Measurements from ENCODE around the gene UTF1. TPM values are rescaled to one million over a fixed set of nuclear protein-coding genes. Genes with fewer than 3 reads are reported as not detected.

Gene UTF1
- total RNA-seq, 2 donors from 2014 or later, result not detected

- no peak for ATAC-seq (replicated peaks)
- H3K27ac Mint-ChIP-seq, result no peak overlapping the region
These were observed 19.4 kb upstream of the UTF1 start for GRCh38 chr10:133210398-133211140.

GRCh38 chr10:133211141-133211830 lies 18.7 kb upstream of the UTF1 start:
- Mint-ChIP-seq H3K27ac (no peak overlapping the region), H3K9me3 (no peaks in the 10 kb centered on the region)
- ATAC-seq (replicated peaks), result no peak

More at GRCh38 chr10:133210398-133211140, 19.4 kb upstream of the UTF1 start:
- H3K9me3 Mint-ChIP-seq, result no peaks in the 10 kb centered on the region
- no peak overlapping the region for H3K4me3 Mint-ChIP-seq
- H3K27me3 Mint-ChIP-seq, result no peaks in the 10 kb centered on the region
- H3K4me1 Mint-ChIP-seq, result no peaks in the 10 kb centered on the region
- H3K36me3 Mint-ChIP-seq (ENCODE audit: low read depth), result no peaks in the 10 kb centered on the region

GRCh38 chr10:133211959-133212852 lies 17.8 kb upstream of the UTF1 start:
- H3K36me3 Mint-ChIP-seq (ENCODE audit: low read depth), result no peaks in the 10 kb centered on the region
- no peaks in the 10 kb centered on the region for H3K4me1 Mint-ChIP-seq
- peaks cover 4% of the 10 kb centered on the region for H3K27me3 Mint-ChIP-seq
- no peak overlapping the region for H3K27ac Mint-ChIP-seq
- no peak for ATAC-seq (replicated peaks)
- H3K9me3 Mint-ChIP-seq, result no peaks in the 10 kb centered on the region
- H3K4me3 Mint-ChIP-seq, result no peak overlapping the region

More at GRCh38 chr10:133211141-133211830, 18.7 kb upstream of the UTF1 start:
- no peaks in the 10 kb centered on the region for H3K27me3 Mint-ChIP-seq
- no peaks in the 10 kb centered on the region for H3K36me3 Mint-ChIP-seq (ENCODE audit: low read depth)
- H3K4me1 Mint-ChIP-seq, result no peaks in the 10 kb centered on the region
- H3K4me3 Mint-ChIP-seq, result no peak overlapping the region

- Mint-ChIP-seq H3K9me3 (no peaks in the 10 kb centered on the region), H3K4me1 (no peaks in the 10 kb centered on the region), H3K4me3 (no peak overlapping the region), H3K36me3 (ENCODE audit: low read depth) (no peaks in the 10 kb centered on the region), H3K27me3 (peaks cover 4% of the 10 kb centered on the region), H3K27ac (no peak overlapping the region)
- no peak for ATAC-seq (replicated peaks)
These were observed 17.0 kb upstream of the UTF1 start for GRCh38 chr10:133212853-133213494.

GRCh38 chr10:133213641-133214467 lies 16.2 kb upstream of the UTF1 start:
- no peaks in the 10 kb centered on the region for H3K4me1 Mint-ChIP-seq
- no peaks in the 10 kb centered on the region for H3K9me3 Mint-ChIP-seq
- peaks cover 4% of the 10 kb centered on the region for H3K27me3 Mint-ChIP-seq
- no peak overlapping the region for H3K4me3 Mint-ChIP-seq
- no peak for ATAC-seq (replicated peaks)
- no peaks in the 10 kb centered on the region for H3K36me3 Mint-ChIP-seq (ENCODE audit: low read depth)
- no peak overlapping the region for H3K27ac Mint-ChIP-seq

GRCh38 chr10:133214468-133215410 lies 15.3 kb upstream of the UTF1 start:
- Mint-ChIP-seq H3K27me3 (peaks cover 4% of the 10 kb centered on the region), H3K27ac (no peak overlapping the region), H3K36me3 (ENCODE audit: low read depth) (no peaks in the 10 kb centered on the region), H3K4me3 (no peak overlapping the region), H3K9me3 (no peaks in the 10 kb centered on the region), H3K4me1 (no peaks in the 10 kb centered on the region)
- no peak for ATAC-seq (replicated peaks)

GRCh38 chr10:133215586-133215985 lies 14.4 kb upstream of the UTF1 start:
- Mint-ChIP-seq H3K4me3 (no peak overlapping the region), H3K27me3 (peaks cover 4% of the 10 kb centered on the region), H3K9me3 (no peaks in the 10 kb centered on the region), H3K36me3 (ENCODE audit: low read depth) (no peaks in the 10 kb centered on the region), H3K27ac (no peak overlapping the region), H3K4me1 (no peaks in the 10 kb centered on the region)
- no peak for ATAC-seq (replicated peaks)

GRCh38 chr10:133216776-133217175 lies 13.2 kb upstream of the UTF1 start:
- Mint-ChIP-seq H3K4me3 (no peak overlapping the region), H3K9me3 (no peaks in the 10 kb centered on the region), H3K4me1 (no peaks in the 10 kb centered on the region), H3K27me3 (peaks cover 11% of the 10 kb centered on the region), H3K27ac (no peak overlapping the region), H3K36me3 (ENCODE audit: low read depth) (no peaks in the 10 kb centered on the region)
- no peak for ATAC-seq (replicated peaks)

- H3K27me3 Mint-ChIP-seq, result peaks cover 11% of the 10 kb centered on the region
- no peak overlapping the region for H3K27ac Mint-ChIP-seq
- ATAC-seq (replicated peaks), result no peak
- H3K36me3 Mint-ChIP-seq (ENCODE audit: low read depth), result no peaks in the 10 kb centered on the region
- no peaks in the 10 kb centered on the region for H3K9me3 Mint-ChIP-seq
- H3K4me3 Mint-ChIP-seq, result no peak overlapping the region
- H3K4me1 Mint-ChIP-seq, result no peaks in the 10 kb centered on the region
These were observed 12.0 kb upstream of the UTF1 start for GRCh38 chr10:133217800-133218589.

- H3K4me3 Mint-ChIP-seq, result no peak overlapping the region
- H3K27ac Mint-ChIP-seq, result no peak overlapping the region
- no peaks in the 10 kb centered on the region for H3K9me3 Mint-ChIP-seq
- peaks cover 13% of the 10 kb centered on the region for H3K27me3 Mint-ChIP-seq
- no peak for ATAC-seq (replicated peaks)
- no peaks in the 10 kb centered on the region for H3K4me1 Mint-ChIP-seq
- H3K36me3 Mint-ChIP-seq (ENCODE audit: low read depth), result no peaks in the 10 kb centered on the region
These were observed 11.1 kb upstream of the UTF1 start for GRCh38 chr10:133218891-133219290.

- no peaks in the 10 kb centered on the region for H3K9me3 Mint-ChIP-seq
- H3K4me1 Mint-ChIP-seq, result no peaks in the 10 kb centered on the region
- H3K4me3 Mint-ChIP-seq, result no peak overlapping the region
- H3K27ac Mint-ChIP-seq, result no peak overlapping the region
- H3K36me3 Mint-ChIP-seq (ENCODE audit: low read depth), result no peaks in the 10 kb centered on the region
- peaks cover 14% of the 10 kb centered on the region for H3K27me3 Mint-ChIP-seq
- no peak for ATAC-seq (replicated peaks)
These were observed 10.2 kb upstream of the UTF1 start for GRCh38 chr10:133219782-133220181.

GRCh38 chr10:133221331-133221730 lies 8.7 kb upstream of the UTF1 start:
- no peak for ATAC-seq (replicated peaks)

More at GRCh38 chr10:133221331-133221730, 8.7 kb upstream of the UTF1 start:
- no peaks in the 10 kb centered on the region for H3K36me3 Mint-ChIP-seq (ENCODE audit: low read depth)
- H3K27me3 Mint-ChIP-seq, result peaks cover 14% of the 10 kb centered on the region
- H3K4me3 Mint-ChIP-seq, result no peak overlapping the region
- H3K9me3 Mint-ChIP-seq, result no peaks in the 10 kb centered on the region
- no peak overlapping the region for H3K27ac Mint-ChIP-seq
- H3K4me1 Mint-ChIP-seq, result peaks cover 7% of the 10 kb centered on the region
